HEK293T (cell line): ENCODE measurements around the gene CCNL2.
A peak's percentile ranks its signal among the peaks of the same experiment; 100 is the strongest.

Source experiments
- CTCF ChIA-PET: fragments of 350-600 bp; formaldehyde crosslinking; extraction: SDS; loops from one replicate; lab custom pipeline; 2021; ENCODE audit warnings: antibody characterized with exemption, inconsistent platforms; lab: Yijun Ruan, JAX
- POLR2A ChIA-PET: fragments of 350-600 bp; formaldehyde crosslinking; extraction: SDS; loops from one replicate; lab custom pipeline; 2020; ENCODE audit warnings: antibody characterized with exemption, inconsistent platforms; lab: Yijun Ruan, JAX
- DNase-seq: peaks from one replicate; pipeline ENCODE4 v3.0.0; 2012; ENCODE audit warnings: mixed read lengths; ENCODE audit errors: extremely low spot score
- ARNT ChIP-seq: fragments of 450-650 bp; IDR thresholded peaks from 2 replicates; pipeline ENCODE4 v1.6.1; 2017; ENCODE audit warnings: mild to moderate bottlenecking
- BHLHE40 ChIP-seq: fragments of 450-650 bp; IDR thresholded peaks from 2 replicates; pipeline ENCODE4 v1.6.1; 2016; ENCODE audit warnings: mild to moderate bottlenecking, moderate library complexity, borderline replicate concordance
- CTBP1 ChIP-seq: fragments of 450-650 bp; IDR thresholded peaks from 2 replicates; pipeline ENCODE4 v1.6.1; 2016; ENCODE audit warnings: borderline replicate concordance
- ELF4 ChIP-seq: fragments of 450-650 bp; IDR thresholded peaks from 2 replicates; pipeline ENCODE4 v1.6.1; 2017; ENCODE audit warnings: antibody characterized with exemption
- FOXA1 ChIP-seq: fragments of 450-650 bp; IDR thresholded peaks from 2 replicates; pipeline ENCODE4 v1.6.1; 2016; ENCODE audit warnings: mild to moderate bottlenecking
- FOXK2 ChIP-seq: fragments of 450-650 bp; IDR thresholded peaks from 2 replicates; pipeline ENCODE4 v1.6.1; 2016; ENCODE audit warnings: mild to moderate bottlenecking
- FOXM1 ChIP-seq: fragments of 450-650 bp; IDR thresholded peaks from 2 replicates; pipeline ENCODE4 v1.6.1; 2017; ENCODE audit warnings: mild to moderate bottlenecking, borderline replicate concordance
- HDGF ChIP-seq: fragments of 450-650 bp; IDR thresholded peaks from 2 replicates; pipeline ENCODE4 v1.6.1; 2017; ENCODE audit warnings: antibody characterized with exemption, borderline replicate concordance
- L3MBTL2 ChIP-seq: fragments of 450-650 bp; conservative IDR thresholded peaks from 2 replicates; pipeline ENCODE4 v1.6.1; 2016; ENCODE audit warnings: mild to moderate bottlenecking
- LEF1 ChIP-seq: fragments of 450-650 bp; IDR thresholded peaks from 2 replicates; pipeline ENCODE4 v1.6.1; 2017; ENCODE audit warnings: mild to moderate bottlenecking, borderline replicate concordance
- NFRKB ChIP-seq: fragments of 450-650 bp; IDR thresholded peaks from 2 replicates; pipeline ENCODE4 v1.6.1; 2016; ENCODE audit warnings: mild to moderate bottlenecking, moderate library complexity
- PKNOX1 ChIP-seq: fragments of 450-650 bp; IDR thresholded peaks from 2 replicates; pipeline ENCODE4 v1.6.1; 2016
- SP1 ChIP-seq: fragments of 450-650 bp; IDR thresholded peaks from 2 replicates; pipeline ENCODE4 v1.6.1; 2017
- SUZ12 ChIP-seq: fragments of 450-650 bp; IDR thresholded peaks from 2 replicates; pipeline ENCODE4 v1.6.1; 2016; ENCODE audit warnings: mild to moderate bottlenecking
- TARDBP ChIP-seq: fragments of 450-650 bp; IDR thresholded peaks from 2 replicates; pipeline ENCODE4 v1.6.1; 2016
- ZNF384 ChIP-seq: fragments of 450-650 bp; IDR thresholded peaks from 2 replicates; pipeline ENCODE4 v1.6.1; 2016

Gene CCNL2

GRCh38 chr1:1438531-1439381 is 39.6 kb upstream of the CCNL2 start:
- ChIA-PET CTCF (no interaction called here), POLR2A (interaction anchor here (2.5 to 3.0 kb wide), 2 partner anchors 32 to 40 kb away, joined by 9 to 15 read pairs; partner anchors contain the start of genes CCNL2 and MRPL20)
- no peak for TF ChIP-seq ARNT
- TF ChIP-seq PKNOX1 = no peak
- TF ChIP-seq BHLHE40 = no peak
- TF ChIP-seq L3MBTL2 = no peak
- TF ChIP-seq FOXA1 = no peak
- TF ChIP-seq ELF4 = no peak
- no peak for TF ChIP-seq CTBP1
- no peak for TF ChIP-seq SP1
- TF ChIP-seq SUZ12 = no peak
- TF ChIP-seq FOXK2 = no peak
- TF ChIP-seq NFRKB = no peak
- no peak for TF ChIP-seq TARDBP
- TF ChIP-seq HDGF = no peak
- no peak for TF ChIP-seq ZNF384
- no peak for TF ChIP-seq FOXM1
- TF ChIP-seq LEF1 = no peak
- no peak for DNase-seq

- ChIA-PET POLR2A (interaction anchor here (0.9 to 3.0 kb wide), 3 partner anchors 13 to 39 kb away, joined by 3 to 15 read pairs (median 9); partner anchors contain the start of genes CCNL2 and MRPL20), CTCF (no interaction called here)
- TF ChIP-seq CTBP1 (no peak), FOXK2 (no peak), TARDBP (no peak), ZNF384 (no peak), BHLHE40 (no peak), NFRKB (no peak), HDGF (no peak), LEF1 (no peak)
- DNase-seq = no peak
Observed at GRCh38 chr1:1437904-1438376, 38.8 kb upstream of the CCNL2 start.

GRCh38 chr1:1437033-1437903 is 38.1 kb upstream of the CCNL2 start:
- POLR2A ChIA-PET = interaction anchor here (0.9 to 3.0 kb wide), 3 partner anchors 12 to 38 kb away, joined by 3 to 15 read pairs (median 9); partner anchors contain the start of genes CCNL2 and MRPL20
- CTCF ChIA-PET = no interaction called here
- TF ChIP-seq FOXM1 (no peak), LEF1 (no peak), SP1 (no peak), L3MBTL2 (no peak), HDGF (no peak), FOXK2 (no peak), ZNF384 (no peak), ARNT (no peak), TARDBP (no peak), PKNOX1 (no peak), FOXA1 (no peak), NFRKB (no peak), CTBP1 (no peak), SUZ12 (no peak), ELF4 (no peak), BHLHE40 (no peak)
- DNase-seq = no peak

GRCh38 chr1:1436630-1437032 is 37.5 kb upstream of the CCNL2 start:
- ChIA-PET POLR2A (interaction anchor here (2.5 to 3.0 kb wide), 2 partner anchors 29 to 38 kb away, joined by 9 to 15 read pairs; partner anchors contain the start of genes CCNL2 and MRPL20), CTCF (no interaction called here)
- peak; percentile 4 for DNase-seq
- TF ChIP-seq ZNF384 (no peak), PKNOX1 (no peak)

GRCh38 chr1:1435911-1436629 is 36.9 kb upstream of the CCNL2 start:
- peak; percentile 5 for DNase-seq
- CTCF ChIA-PET = no interaction called here
- TF ChIP-seq L3MBTL2 = no peak
- no peak for TF ChIP-seq TARDBP
- no peak for TF ChIP-seq FOXK2
- TF ChIP-seq SP1 = no peak
- TF ChIP-seq LEF1 = no peak
- no peak for TF ChIP-seq PKNOX1
- no peak for TF ChIP-seq ZNF384
- no peak for TF ChIP-seq NFRKB
- POLR2A ChIA-PET = interaction anchor here (1.5 to 3.0 kb wide), 3 partner anchors 29 to 37 kb away, joined by 5 to 15 read pairs (median 9); partner anchors contain the start of genes CCNL2 and MRPL20
